DMS53 treated with DMSO at 0.1 percent for 48 hours (cell line): ENCODE measurements around the gene SLC39A11.
"Not testable (repeated sequence)": the region's sequence is repeated elsewhere in the genome, so short reads cannot be mapped to it uniquely, and the experiment has no call there.

Source experiments
- DNase-seq: peaks from one replicate; lab custom pipeline; 2025; ENCODE audit not compliant: unreplicated experiment; lab: John Stamatoyannopoulos, UW

Gene SLC39A11

DNA sequence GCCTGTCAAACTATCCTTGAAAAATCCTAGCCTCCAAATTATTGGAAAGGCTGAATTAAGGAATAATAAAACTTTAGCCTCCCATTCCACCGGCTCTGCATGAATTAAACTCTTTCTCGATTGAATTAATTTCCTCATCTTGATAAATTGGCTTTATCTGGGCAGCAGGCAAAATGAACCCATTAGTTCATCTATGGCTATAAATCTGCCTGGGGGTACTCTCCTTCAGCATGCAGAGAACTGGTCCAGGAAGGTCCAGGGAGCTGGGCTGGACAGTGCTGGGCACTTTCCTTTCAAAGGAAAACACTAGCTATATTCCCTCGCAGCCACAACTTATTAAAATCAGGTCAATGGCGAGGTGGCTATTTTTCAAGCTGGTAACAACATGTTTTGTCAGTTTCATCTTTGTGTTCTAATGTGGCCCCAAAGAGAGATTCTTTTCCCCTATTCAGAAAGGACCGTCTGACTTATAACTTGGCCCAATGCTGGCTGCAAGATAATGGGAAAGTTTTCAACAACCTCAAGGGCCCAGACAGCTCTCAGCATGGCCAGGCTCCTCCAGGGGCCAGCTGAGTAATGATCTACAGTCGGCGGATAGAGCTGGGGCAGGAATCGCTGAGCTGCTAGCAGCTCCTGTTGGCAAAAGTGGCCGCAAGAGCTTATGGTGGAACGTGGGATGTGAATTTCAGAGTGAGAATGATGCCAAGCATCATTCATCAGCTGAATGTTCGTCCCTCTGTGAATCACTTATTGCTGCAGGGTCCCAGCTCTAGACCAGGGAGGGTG, 326.9 kb downstream of the SLC39A11 start:
- DNase-seq, result no peak

DNA sequence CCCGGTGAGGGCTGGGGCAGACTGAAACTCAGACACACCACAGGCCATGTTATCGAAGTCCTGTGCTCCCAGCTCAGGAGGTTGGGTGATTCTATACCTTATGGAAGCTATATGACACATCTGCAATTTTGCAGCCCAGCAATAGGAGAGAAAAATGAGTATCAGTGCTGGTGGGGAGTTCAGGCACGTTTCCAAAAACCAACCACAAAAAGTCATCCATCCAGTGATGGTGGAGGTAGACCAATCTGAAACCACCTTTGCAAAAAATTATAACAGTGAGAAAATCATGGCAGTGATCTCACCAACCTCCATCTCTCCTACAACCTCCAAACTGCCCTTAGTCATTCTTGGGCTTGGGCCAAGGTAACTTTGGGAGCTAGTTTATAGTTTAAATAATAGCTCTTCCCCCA, 327.9 kb downstream of the SLC39A11 start:
- no peak for DNase-seq

DNA sequence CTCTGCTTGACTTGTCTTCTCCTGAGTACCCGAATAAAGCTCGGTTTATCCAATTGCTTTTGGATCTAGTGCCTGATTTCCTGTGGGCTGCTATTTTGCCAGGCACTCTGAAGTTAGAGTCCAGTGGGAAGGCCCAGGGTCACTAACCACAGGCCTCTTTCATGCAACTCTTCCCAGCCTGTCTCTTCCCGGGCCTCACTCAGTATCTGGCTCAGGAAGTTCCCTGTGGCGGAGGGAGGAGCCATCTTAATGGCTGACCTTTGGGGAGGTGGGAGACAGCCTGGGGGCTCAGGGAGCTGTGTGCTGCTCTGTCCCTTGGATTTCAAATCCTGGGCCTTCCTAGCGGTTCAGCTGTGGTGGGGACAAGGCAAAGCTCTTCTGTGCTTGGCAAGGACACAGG, 328.5 kb downstream of the SLC39A11 start:
- DNase-seq, result no peak

DNA sequence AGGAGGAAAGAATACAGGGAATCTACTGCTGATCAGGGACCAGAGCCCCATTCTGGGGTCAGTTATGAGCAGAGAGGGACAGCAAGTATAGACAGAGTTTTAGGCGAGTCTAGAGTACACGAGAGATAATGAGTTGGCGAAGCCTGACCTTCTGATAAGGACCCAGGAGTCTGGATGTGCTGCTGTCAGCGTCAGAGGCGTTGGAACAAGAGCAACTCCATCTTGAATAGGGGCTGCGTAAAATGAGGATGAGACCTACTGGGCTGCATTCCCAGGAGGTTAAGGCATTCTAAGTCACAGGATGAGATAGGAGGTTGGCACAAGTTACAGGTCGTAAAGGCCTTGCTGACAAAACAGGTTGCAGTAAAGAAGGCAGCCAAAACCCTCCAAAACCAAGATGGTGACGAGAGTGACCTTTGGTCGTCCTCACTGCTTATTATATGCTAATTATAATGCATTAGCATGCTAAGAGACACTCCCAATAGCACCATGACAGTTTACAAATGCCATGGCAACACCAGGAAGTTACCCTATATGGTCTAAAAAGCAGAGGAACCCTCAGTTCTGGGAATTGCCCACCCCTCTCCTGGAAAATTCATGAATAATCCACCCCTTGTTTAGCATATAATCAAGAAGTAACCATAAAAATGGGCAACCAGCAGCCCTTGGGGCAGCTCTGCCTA, 330.5 kb downstream of the SLC39A11 start:
- DNase-seq, result not testable (repeated sequence)

DNA sequence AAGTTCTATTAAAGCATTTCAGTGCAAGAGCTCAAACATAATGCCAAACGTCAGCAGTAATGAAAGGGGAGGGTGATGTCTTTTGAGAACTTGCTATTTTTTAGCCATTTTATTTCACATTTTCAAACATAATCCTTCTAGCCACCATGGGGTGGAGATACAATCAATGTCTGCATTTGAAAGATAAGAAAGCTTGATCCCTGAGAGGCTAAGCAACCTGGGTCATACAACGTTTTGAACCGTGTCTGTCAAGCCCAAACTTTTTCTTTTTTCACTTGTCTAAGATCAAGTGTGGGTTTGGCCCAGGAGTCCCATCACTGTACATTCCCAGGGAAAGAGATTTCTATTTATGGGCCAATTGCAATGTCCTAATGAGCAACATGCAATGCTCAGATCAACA, 331.1 kb downstream of the SLC39A11 start:
- DNase-seq, result no peak

DNA sequence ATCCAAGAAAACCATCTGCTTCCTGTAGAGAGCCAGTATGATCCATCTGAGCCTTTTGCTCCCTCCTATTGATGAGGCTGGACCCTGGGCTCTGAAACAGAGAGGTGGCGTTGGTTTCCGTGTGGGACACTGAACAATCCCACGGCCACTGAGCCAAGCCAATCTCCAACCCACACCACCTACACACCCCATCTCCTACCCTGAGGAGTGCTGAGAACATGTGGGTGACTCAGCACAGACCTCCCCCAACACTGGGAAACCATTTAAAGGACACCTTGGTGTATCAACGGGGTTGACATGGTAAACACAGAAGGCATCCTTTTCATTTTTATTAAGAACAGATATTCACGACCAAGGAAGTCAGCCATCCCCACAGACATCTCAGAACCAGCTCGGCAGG, 332.1 kb downstream of the SLC39A11 start:
- no peak for DNase-seq

DNA sequence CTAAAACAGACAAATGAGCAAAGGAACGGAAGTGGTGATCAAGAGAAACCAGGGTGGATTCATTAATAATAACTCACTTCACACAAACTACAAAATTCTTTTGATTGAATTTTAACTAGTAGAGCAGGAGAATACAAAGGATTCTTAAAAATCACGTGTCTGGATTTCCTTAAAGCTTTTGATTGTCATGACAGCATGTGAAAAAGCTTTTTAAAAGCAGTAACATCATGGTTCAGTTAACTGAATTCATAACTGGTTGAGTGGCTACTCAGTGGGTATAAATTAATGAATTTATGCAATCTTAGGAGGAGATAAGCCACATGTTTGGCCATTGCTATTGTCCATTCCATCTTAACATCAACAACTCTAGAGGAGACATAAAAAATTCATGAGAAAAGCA, 333.2 kb downstream of the SLC39A11 start:
- DNase-seq, result no peak

DNA sequence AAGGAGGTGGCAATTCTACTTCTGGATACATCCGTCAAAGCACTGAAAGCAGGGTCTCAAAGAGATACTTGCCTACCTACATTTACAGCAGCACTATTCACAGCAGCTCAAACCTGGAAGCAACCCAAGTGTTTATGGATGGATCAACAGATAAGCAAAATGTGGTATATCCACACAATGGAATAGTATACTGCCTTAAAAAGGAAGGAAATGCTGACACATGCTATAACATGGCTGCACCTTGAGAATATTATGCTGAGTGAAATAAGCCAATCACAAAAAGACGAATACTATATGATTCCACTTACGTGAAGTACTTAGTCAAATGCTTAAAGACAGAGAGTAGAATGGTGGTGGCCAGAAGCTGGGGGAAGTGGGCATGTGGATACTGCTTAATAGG, 336.2 kb downstream of the SLC39A11 start:
- DNase-seq, result no peak

DNA sequence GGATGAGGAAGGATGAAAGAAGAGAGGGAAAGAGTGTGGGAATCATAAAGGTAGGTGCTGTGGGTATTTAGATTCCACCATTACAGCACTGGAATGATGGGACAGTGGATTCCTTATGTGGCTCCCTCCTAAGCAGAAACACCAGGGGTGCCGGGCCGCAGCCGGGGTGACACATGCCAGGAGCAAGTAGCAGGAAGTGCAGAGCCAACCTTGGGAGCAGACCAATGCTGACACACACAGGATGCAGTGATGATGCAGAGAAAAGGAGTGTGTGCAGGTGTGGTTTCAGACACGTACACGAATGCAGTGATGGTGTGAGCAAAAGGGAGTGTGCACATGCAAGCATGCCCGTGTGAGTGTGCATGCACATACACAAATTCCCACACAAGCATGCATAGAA, 338.0 kb downstream of the SLC39A11 start:
- DNase-seq, result no peak

DNA sequence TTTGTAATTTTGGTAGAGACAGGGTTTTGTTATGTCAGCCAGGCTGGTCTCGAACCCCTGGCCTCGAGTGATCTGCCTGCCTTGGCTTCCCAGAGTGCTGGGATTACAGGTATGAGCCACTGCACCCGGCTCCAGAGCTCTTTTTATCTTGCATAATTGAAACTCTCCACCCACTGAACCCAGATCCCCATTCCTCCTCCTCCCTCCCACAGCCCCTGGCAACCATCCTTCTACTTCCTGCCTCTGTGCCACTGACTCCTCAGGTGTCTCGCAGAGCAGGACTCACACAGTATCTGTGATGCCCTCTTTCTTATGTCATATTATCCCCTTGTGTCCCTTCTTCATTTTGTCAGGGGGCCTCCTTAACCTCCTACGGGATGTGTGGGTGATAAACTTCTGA, 340.7 kb downstream of the SLC39A11 start:
- no peak for DNase-seq

DNA sequence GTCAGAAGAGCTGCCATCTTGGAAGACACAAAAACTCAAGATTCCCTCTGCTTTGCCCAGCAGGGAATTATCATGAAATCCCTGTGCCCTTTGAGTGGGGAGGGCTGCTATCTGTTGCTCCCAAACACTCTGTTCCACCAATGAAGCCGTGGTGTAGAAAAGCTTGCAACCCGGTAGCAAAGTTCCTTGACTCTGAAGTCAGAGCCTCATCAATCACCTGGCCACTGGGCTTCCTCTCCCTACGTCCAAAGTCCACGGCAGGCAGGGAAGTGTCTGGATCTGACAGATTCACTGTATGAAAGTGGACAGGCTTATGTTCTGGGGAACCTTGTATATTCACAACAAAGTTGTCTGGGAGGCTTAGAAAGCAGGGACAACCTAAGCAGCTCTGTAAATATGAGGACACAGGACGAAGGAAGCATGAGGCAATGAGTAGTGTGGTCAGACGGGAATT, 343.3 kb downstream of the SLC39A11 start:
- no peak for DNase-seq

DNA sequence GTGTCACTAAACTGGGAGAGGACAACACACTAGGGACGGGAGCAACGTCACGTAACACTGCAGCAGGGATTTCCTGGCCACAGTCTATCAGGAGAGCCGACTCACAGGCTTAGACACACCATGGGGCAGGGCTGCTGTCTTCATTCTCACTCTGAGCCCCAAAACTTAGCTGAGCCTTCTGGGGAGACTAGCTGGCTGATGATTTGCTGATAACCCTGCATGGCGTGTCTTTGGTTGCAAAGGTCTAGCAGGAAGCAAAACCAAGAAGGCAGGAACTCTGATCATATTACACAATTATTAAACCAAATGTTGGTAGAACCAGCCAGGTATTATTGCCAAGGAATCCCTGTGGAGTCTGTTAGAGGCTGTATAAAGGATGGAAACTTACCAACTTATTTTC, 345.0 kb downstream of the SLC39A11 start:
- no peak for DNase-seq

DNA sequence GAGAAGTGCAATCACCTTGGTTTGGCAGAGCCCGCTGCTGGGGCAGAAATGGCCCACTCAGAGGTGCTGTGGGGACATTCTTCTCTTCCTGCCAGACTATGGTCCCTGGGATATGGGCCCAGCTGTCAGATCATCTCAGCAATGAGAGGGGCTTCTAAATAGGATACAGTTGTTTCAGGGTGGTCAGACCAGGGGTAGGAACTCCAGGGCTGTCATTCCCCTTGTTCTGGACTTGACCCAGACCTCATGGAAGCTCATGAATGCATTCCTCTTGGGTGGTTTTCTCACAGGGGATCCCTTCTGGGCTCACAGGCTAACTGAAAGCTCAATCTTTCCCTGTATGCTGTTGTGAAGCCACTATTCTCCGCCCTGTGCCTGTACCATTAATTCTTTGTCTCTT, 347.2 kb downstream of the SLC39A11 start:
- no peak for DNase-seq

DNA sequence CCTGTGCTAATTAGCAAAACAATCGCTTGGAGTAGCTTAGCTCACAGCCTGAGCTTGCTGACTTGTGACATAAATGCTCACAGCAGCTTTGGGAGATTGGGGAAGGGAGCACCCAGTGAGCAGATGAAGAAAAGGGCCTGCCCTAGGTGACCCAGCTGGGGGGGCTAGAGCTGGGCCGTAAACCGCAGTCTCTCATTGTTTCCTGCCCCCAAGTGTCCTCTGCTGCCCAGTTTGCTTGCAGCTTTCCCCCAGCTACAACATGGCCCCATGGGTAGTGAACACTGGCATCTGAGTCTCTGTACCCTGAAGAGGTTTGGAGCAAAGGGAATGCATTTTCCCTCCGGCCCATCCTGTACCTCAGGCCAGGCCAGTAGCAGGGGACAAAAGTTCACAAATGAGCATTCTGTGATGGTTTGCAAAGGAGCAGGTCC, 349.4 kb downstream of the SLC39A11 start:
- DNase-seq, result no peak

DNA sequence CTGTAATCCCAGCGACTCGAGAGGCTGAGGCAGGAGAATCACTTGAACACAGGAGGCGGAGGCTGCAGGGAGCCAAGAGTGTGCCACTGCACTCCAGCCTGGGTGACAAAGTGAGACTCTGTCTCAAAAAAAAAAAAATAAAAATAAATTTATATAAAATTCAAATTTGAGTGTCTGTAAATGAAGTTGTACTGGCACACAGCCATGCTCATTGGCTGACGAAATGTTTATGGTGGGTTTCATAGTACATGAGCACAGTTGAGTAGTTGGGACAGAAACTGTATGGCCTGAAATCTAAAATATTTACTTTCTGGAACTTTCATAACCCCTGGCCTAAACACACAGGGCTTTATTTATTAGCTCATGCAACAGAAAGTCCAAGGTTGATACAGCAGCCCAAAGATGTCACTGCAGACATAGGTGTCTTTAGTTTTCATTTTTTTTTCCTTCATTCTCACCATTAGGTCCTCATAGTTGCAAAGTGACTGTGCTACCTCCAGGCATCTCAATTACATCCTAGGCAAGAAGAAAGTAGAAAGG, 355.3 kb downstream of the SLC39A11 start:
- no peak for DNase-seq

DNA sequence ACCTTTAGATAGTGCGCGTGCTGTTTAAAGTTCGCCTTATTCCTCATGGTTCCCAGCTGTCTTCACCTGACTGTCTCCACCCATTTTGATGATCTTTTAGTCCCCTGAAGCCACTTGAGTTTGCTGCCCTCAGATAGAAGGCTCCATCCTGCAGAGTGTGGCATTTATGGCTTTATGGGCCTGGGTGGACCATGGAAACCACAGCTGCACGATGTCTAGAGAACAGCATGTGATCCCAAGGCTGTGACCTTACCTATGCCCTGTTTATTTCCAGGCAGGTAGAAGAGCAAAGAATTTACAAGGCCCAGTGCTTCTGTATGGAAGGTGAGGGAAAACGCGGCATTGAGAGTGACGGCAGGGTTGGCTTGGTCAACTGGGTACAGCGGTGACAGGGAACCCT, 356.9 kb downstream of the SLC39A11 start:
- DNase-seq, result no peak

DNA sequence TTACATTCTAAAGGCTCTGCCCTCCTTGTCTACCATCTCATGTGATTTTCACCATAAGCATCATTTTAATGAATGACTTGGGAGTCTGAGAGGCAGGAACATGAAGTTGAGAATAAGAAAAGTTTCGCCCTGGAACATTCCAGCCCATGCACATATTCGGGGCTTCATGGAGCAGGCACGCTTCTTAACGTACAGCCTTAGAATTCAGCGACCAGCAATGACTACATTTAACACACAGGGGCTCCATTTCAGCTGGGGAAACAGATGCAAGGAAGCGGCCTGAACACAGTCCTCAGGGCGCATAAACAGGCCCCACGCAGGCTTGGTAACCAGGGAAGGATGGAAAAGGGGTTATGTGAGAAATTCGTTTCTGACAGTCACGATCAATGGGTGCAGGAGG, 357.4 kb downstream of the SLC39A11 start:
- no peak for DNase-seq

DNA sequence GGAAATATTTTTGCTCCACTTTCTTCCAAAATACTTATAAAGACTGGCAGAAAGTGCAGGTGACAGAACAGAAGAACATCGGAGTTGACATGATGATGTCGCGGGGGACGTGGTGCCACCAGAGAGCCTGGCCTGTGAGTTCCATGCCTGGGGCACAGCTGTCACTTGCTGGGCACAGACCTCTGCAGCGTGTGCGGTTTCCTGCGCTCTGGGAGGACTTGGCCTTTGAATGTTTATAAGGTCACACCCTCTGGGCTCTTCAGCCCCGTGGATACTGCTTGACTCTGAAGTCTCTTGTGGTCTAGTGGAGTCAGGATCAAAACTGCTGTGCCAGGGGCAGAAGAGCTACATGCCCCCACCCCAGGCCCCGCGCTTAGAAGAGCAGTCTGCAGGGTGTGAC, 357.9 kb downstream of the SLC39A11 start:
- no peak for DNase-seq

DNA sequence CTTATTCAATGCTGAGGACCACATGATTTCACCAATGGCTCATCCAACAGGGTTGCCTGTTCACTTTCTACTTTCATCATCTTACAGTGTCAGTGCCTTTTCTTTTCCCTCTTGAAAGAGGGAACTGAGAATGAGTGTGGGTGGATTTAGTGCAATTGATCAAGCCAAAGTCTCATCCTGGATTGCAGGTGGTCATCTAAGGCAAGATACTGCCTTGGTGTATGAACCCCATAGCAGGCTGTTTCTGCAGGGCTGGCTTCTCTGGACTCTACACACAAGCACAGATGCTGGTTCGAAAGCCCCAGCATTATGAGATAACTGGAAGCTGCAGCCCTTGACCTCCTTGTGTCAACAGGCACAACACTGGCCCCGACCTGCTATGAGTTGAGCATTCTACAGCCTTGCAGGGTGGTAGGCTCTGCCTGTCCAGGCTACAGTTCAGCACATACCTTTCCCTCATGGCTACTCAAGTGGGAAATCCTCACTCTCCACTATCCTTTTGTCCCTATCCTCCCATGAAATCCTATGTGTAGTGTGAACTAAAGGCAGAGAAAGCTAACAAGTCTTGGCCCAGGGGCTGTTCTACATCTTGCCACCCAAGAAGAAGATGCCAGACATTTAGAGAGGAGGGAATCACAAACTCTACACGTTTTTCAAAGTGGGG, 358.7 kb downstream of the SLC39A11 start:
- DNase-seq, result no peak

DNA sequence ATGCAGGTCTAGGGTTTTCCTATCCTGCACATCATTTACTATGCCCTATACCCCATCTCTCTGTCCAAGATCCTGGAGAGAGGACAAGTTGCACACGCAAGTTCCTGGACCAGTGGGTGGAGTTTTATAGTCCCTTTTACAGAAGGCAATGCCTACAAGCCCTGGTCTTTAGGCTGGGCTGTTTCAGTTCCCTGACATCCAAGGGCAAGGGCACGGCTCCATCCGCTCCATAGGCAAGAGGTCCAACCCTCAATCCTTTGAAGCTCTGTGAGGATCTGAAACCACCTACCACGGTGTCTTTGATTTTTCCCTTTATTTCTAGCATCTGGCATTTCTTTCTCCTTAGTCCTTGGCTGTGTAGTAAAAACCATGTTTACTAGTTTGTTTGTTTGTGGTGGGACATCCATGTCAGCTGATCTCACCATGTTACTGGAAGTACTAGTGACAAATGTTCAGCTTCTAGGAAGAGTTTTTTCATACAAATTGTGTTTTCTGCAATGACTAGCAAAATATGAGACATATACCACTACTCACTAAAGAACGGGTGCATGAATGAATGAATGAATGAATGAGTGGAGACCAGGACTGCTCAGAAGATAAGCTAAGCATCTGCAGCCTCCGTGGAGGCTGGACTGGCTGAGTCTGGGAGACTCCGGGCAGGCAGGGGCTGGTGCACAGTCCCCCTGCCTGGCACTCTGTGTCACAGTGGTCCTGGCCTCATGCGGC, 359.4 kb downstream of the SLC39A11 start:
- DNase-seq, result no peak

DNA sequence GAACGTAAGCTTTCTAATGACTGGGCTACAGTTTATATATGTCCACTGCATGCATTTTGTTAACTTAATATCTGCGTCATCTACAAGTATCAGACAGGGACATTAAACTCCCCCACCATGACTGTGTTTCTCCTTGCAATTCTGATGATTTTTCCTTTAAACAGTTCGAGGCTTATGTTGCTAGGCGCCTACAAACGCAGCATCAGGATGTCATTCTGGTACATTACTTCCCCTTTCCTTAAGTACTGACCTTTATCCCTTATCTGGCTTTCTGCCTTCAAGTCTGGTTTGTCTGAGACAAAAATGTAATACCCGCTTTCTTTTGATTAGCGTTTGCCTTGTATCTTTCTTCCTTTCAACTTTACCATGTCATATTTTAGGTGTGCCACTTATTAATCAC, 362.4 kb downstream of the SLC39A11 start:
- DNase-seq, result no peak
